Breast epithelium (tissue), 4 donors: ENCODE results near the gene PKNOX2. TPM values are rescaled to one million over a fixed set of nuclear protein-coding genes. Genes with fewer than 3 reads are reported as not detected.

ENCODE experiments used
- DNase-seq, 2 donors: peaks; one replicate each; pipeline ENCODE4 v3.0.0-alpha.2; 2019; ENCODE audit warnings: low spot score in 2 of 2
- H3K27ac ChIP-seq, 2 donors: fragments of 200-600 bp; sonication (generic) in 1 of 2; one replicate each; pipeline ENCODE4 v1.5.1; 2016 to 2019; ENCODE audit warnings: mild to moderate bottlenecking in 1 of 2
- H3K27me3 ChIP-seq, 2 donors: fragments of 200-600 bp; sonication (generic) in 1 of 2; one replicate each; pipeline versions ENCODE4 v1.5.1 to v1.6.0; 2017 to 2019; ENCODE audit warnings: control low read depth in 1 of 2, mild to moderate bottlenecking in 1 of 2
- H3K36me3 ChIP-seq: fragments of 200-600 bp; one replicate; pipeline ENCODE4 v1.5.1; 2019
- H3K4me1 ChIP-seq, 2 donors: fragments of 200-600 bp; sonication (generic); one replicate each; pipeline ENCODE4 v1.5.1; 2016 to 2019; ENCODE audit warnings: control low read depth in 1 of 2
- H3K4me3 ChIP-seq, 3 donors: fragments of 200-600 bp; sonication (generic); 1 replicate in 2 of 3; 2 replicates in 1 of 3; pipeline ENCODE4 v1.5.1; 2016 to 2019; ENCODE audit warnings: mild to moderate bottlenecking in 3 of 3, moderate library complexity in 2 of 3
- H3K9me3 ChIP-seq, 2 donors: fragments of 200-600 bp; sonication (generic) in 1 of 2; one replicate each; pipeline ENCODE4 v1.5.1; 2016 to 2019; ENCODE audit warnings: control low read depth in 1 of 2
- POLR2A ChIP-seq: fragments of 450-650 bp; IDR thresholded peaks from one replicate; pipeline ENCODE4 v1.6.1; 2016; ENCODE audit warnings: antibody characterized with exemption, mild to moderate bottlenecking, moderate library complexity
- POLR2AphosphoS5 ChIP-seq, 3 donors: sonication (generic); formaldehyde crosslinking; IDR thresholded peaks; one replicate each; pipeline ENCODE4 v1.6.1; 2017; ENCODE audit warnings: antibody characterized with exemption in 3 of 3
- intact Hi-C: fragments of 100-400 bp; cut with DNase I; formaldehyde crosslinking; loops from one replicate; pipeline ENCODE4 v1.15.1; 2023; ENCODE audit warnings: low total_unique reads
- total RNA-seq, 3 donors: library from RNA; depleted of rRNA; stranded (reverse); fragments of >200 nt; gene quantifications; one replicate each; pipeline ENCODE4 v1.1.0, GENCODE V29; 2016
- TF ChIP-seq, protein P1 (sequence below), 3 donors: fragments of 450-650 bp; IDR thresholded peaks; one replicate each; pipeline ENCODE4 v1.5.1; 2016 to 2017; ENCODE audit warnings: antibody characterized with exemption in 3 of 3, mild to moderate bottlenecking in 3 of 3, moderate library complexity in 3 of 3

The PKNOX2 gene
- total RNA-seq, 3 donors from 2014 or later, result 0.32 to 1.0 (median 0.66) TPM

DNA sequence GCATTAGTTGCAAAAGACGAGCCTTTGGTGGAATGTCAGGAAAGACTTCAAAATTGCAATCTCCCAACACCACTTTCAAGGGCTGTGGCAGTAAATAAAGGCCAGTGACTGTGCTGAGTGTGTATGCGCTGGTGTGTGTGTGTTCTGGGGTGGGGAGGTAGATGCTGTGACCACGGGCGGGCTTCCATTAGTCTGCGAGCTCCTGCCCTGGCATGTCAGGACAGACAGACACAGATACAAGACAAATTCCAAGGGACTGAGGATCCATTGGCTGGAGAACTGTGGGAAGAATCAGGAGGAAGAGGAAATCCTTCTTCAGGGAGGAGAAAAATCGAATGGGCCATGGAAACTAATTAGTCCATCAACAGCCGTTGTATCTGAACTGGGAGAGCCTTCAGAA lies 248.0 kb downstream of the PKNOX2 start:
- no peaks in the 10 kb centered on the region for H3K36me3 ChIP-seq
- H3K4me1 ChIP-seq, result no peaks in the 10 kb centered on the region
- H3K9me3 ChIP-seq, result no peaks in the 10 kb centered on the region
- TF ChIP-seq POLR2AphosphoS5 (IDR thresholded peaks at IDR 0.05), result no peak
- TF ChIP-seq, protein P1, sequence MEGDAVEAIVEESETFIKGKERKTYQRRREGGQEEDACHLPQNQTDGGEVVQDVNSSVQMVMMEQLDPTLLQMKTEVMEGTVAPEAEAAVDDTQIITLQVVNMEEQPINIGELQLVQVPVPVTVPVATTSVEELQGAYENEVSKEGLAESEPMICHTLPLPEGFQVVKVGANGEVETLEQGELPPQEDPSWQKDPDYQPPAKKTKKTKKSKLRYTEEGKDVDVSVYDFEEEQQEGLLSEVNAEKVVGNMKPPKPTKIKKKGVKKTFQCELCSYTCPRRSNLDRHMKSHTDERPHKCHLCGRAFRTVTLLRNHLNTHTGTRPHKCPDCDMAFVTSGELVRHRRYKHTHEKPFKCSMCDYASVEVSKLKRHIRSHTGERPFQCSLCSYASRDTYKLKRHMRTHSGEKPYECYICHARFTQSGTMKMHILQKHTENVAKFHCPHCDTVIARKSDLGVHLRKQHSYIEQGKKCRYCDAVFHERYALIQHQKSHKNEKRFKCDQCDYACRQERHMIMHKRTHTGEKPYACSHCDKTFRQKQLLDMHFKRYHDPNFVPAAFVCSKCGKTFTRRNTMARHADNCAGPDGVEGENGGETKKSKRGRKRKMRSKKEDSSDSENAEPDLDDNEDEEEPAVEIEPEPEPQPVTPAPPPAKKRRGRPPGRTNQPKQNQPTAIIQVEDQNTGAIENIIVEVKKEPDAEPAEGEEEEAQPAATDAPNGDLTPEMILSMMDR (IDR thresholded peaks at IDR 0.05), result no peak
- intact Hi-C loops, result no loop called here
- H3K27ac ChIP-seq, result no peak overlapping the region
- peaks cover 0 to 12% of the 10 kb centered on the region in 2 donors for H3K27me3 ChIP-seq
- no peak overlapping the region for H3K4me3 ChIP-seq
- peak in 1 of 2 donors; percentile 28 for DNase-seq

DNA sequence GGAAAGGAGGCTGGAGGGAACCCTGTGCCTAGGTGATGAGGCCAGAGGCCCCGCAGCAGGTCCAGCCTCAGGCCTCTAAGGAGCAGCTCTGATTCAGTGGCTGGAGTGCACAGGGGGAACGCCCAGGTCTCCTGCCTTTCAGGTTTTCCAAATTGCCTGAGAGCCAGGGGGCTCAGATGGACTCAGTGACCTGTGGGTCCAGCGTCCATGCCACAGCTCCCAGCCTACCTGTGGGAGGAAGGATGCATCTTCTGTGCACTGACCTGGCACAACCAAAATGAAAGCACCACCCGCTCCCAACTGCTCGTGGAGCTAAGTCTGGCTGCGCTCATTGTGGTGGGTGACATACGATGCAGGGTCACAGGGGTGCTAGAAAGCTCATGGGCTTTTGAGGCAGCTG lies 248.7 kb downstream of the PKNOX2 start:
- Histone ChIP-seq H3K9me3 (no peaks in the 10 kb centered on the region), H3K4me3 (no peak overlapping the region), H3K36me3 (no peaks in the 10 kb centered on the region), H3K4me1 (no peaks in the 10 kb centered on the region), H3K27ac (no peak overlapping the region), H3K27me3 (peaks cover 0 to 12% of the 10 kb centered on the region in 2 donors)
- TF ChIP-seq POLR2A, result no peak
- no peak for TF ChIP-seq POLR2AphosphoS5 (IDR thresholded peaks at IDR 0.05)
- TF ChIP-seq, protein P1 (IDR thresholded peaks at IDR 0.05), result no peak
- intact Hi-C loops, result no loop called here
- DNase-seq, result peak in 1 of 2 donors; percentile 22

- Histone ChIP-seq H3K4me1 (no peaks in the 10 kb centered on the region), H3K36me3 (no peaks in the 10 kb centered on the region), H3K4me3 (no peak overlapping the region), H3K27me3 (peaks cover 0 to 12% of the 10 kb centered on the region in 2 donors), H3K9me3 (no peaks in the 10 kb centered on the region), H3K27ac (no peak overlapping the region)
- DNase-seq, result peak in 1 of 2 donors; percentile 2
- no peak for TF ChIP-seq POLR2AphosphoS5 (IDR thresholded peaks at IDR 0.05)
- TF ChIP-seq, protein P1 (IDR thresholded peaks at IDR 0.05), result no peak
- TF ChIP-seq POLR2A, result no peak
- intact Hi-C loops, result no loop called here
Observed at GRCh38 chr11:125414121-125414520, 249.6 kb downstream of the PKNOX2 start.

DNA sequence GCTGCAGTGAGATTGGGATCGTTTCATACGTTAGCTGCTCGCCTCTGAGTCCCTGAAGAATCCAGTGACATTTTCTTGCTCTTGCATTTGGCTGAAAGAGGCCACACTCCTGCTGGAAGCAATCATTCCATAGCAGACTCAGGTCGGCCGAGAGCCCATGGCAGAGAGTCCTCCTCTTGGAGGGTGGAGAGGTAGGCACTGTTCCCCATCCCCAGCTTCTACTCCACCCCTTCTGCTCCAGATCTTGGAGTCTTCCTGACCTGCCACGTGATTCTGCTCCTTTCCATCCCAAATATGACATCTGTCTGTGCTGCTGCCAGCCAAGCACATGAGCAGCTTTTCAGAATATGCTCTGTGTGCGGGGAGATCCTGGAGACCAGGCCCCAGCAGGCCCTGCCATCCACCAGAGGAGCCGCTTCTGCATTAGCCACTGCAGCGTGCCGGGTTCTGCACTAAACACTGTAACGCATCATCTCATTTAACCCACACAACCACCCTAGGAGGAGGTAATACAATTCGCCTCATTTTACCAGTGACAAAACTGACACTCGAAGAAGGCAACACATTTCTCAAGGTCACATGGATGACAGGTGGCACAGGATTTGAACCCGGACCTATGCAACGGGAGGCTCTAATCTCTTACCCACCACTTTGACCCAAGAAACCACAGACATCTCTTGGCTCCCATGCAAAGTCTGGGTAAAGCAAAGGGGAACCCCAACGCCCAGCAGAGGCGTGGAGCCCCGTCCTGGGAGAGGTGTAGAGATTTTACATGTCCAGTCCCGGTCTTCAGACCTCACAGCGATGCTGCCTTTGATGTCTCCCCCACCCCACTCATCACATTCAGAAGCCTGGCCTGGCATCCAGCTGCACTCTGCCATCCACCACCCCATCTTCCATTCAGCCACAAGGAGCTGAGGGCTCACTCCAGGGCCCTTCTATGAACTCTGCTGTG lies 252.7 kb downstream of the PKNOX2 start:
- intact Hi-C loops, result no loop called here
- Histone ChIP-seq H3K36me3 (no peaks in the 10 kb centered on the region), H3K9me3 (no peaks in the 10 kb centered on the region), H3K4me3 (no peak overlapping the region), H3K27ac (no peak overlapping the region), H3K27me3 (peaks cover 0 to 7% of the 10 kb centered on the region in 2 donors), H3K4me1 (no peaks in the 10 kb centered on the region)
- DNase-seq, result no peak
- TF ChIP-seq POLR2AphosphoS5 (IDR thresholded peaks at IDR 0.05), result no peak
- no peak for TF ChIP-seq POLR2A

GRCh38 chr11:125418396-125418795 lies 253.8 kb downstream of the PKNOX2 start:
- Histone ChIP-seq H3K4me3 (no peak overlapping the region), H3K9me3 (no peaks in the 10 kb centered on the region), H3K36me3 (no peaks in the 10 kb centered on the region), H3K4me1 (no peaks in the 10 kb centered on the region), H3K27ac (no peak overlapping the region), H3K27me3 (peaks cover 0 to 7% of the 10 kb centered on the region in 2 donors)
- no peak for TF ChIP-seq POLR2AphosphoS5 (IDR thresholded peaks at IDR 0.05)
- TF ChIP-seq POLR2A, result no peak
- TF ChIP-seq, protein P1 (IDR thresholded peaks at IDR 0.05), result no peak
- no peak for DNase-seq
- intact Hi-C loops, result no loop called here
